ENCODE results near the gene SET. TPM values are rescaled to one million over a fixed set of nuclear protein-coding genes. Genes with fewer than 3 reads are reported as not detected.
A peak's percentile ranks its signal among the peaks of the same experiment; 100 is the strongest.
"Not testable (repeated sequence)": the region's sequence is repeated elsewhere in the genome, so short reads cannot be mapped to it uniquely, and the experiment has no call there.

The SET gene
- total RNA-seq, 4 donors from 2014 or later = 173 to 217 (median 202) TPM

DNA sequence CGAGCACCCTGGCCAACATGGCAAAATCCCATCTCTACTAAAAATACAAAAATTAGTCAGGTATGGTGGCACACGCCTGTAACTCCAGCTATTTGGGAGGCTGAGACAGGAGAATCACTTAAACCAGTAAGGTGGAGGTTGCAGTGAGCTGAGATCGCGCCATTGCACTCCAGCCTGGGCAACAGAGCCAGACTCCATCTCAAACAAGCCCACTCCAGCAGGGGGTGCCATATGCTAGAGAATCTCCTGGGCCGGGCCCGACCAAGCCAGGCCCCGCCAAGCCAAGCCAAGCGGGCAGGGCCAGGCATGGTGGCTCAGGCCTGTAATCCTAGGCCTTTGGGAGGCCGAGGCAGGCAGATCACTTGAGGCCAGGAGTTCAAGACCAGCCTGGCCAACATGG lies 40.8 kb upstream of the SET start:
- WGBS, 2 donors = 96 to 97% methylated on average over 9 of the region's 9 CpGs
- H3K36me3 ChIP-seq; H3K9me3 ChIP-seq; H3K4me1 ChIP-seq; H3K27me3 ChIP-seq; H3K4me3 ChIP-seq (replicated peaks in 1 of 3); intact Hi-C loops (cut with DNase I); H3K27ac ChIP-seq: not testable (repeated sequence)
- TF ChIP-seq, protein P1, sequence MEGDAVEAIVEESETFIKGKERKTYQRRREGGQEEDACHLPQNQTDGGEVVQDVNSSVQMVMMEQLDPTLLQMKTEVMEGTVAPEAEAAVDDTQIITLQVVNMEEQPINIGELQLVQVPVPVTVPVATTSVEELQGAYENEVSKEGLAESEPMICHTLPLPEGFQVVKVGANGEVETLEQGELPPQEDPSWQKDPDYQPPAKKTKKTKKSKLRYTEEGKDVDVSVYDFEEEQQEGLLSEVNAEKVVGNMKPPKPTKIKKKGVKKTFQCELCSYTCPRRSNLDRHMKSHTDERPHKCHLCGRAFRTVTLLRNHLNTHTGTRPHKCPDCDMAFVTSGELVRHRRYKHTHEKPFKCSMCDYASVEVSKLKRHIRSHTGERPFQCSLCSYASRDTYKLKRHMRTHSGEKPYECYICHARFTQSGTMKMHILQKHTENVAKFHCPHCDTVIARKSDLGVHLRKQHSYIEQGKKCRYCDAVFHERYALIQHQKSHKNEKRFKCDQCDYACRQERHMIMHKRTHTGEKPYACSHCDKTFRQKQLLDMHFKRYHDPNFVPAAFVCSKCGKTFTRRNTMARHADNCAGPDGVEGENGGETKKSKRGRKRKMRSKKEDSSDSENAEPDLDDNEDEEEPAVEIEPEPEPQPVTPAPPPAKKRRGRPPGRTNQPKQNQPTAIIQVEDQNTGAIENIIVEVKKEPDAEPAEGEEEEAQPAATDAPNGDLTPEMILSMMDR (IDR thresholded peaks at IDR 0.05) = peak in 2 of 6 experiments; percentile 16 to 20
- DNase-seq = peak in 1 of 2 donors; percentile 25

DNA sequence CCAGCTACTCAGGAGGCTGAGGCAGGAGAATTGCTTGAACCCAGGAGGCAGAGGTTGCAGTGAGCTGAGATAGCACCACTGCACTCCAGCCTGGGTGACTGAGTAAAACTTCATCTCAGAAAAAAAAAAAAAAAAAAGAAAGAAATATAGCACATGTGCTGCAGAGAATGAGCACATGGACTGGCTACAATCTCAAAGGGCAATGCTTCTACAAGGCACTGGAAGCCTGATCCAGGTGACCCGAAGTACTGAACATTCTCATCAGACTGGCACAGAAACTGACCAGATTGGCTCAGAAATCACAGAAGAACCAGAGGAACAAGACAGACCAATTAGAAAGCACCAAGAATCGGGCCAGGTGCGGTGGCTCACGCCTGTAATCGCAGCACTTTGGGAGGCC lies 37.2 kb upstream of the SET start:
- Histone ChIP-seq H3K4me3 (replicated peaks in 1 of 3) (no peak overlapping the region), H3K4me1 (peaks cover 4 to 11% of the 10 kb centered on the region in 2 donors), H3K27me3 (no peaks in the 10 kb centered on the region), H3K27ac (no peak overlapping the region), H3K9me3 (no peaks in the 10 kb centered on the region), H3K36me3 (no peaks in the 10 kb centered on the region)
- WGBS, 2 donors = 95 to 99% methylated on average over 5 of the region's 5 CpGs
- DNase-seq = no peak
- intact Hi-C loops (cut with DNase I) = no loop called here
- TF ChIP-seq, protein P1 (IDR thresholded peaks at IDR 0.05) = no peak
- no peak for TF ChIP-seq POLR2A (IDR thresholded peaks at IDR 0.05)

DNA sequence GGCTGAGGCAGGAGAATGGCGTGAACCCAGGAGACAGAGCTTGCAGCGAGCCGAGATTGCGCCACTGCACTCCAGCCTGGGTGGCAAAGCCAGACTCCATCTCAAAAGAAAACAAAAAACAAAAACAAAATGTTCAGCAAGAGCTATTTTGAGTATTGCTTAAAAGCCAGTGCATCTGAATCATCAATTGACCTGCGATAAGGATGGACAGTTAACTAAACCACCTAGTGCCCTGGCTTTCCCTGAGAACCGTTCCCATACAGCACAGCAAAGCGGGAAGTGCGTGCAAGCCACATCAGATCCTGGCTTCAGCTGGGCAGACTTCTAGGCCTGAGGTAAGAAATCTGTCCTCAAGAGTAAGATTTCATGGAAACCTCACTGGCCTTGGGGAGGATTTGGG lies 35.1 kb upstream of the SET start:
- intact Hi-C loops (cut with DNase I) = no loop called here
- H3K36me3 ChIP-seq = no peaks in the 10 kb centered on the region
- WGBS, 2 donors = 95 to 96% methylated on average over 8 of the region's 8 CpGs
- no peak for DNase-seq
- peaks cover 4 to 11% of the 10 kb centered on the region in 2 donors for H3K4me1 ChIP-seq
- TF ChIP-seq, protein P1 (IDR thresholded peaks at IDR 0.05) = no peak
- TF ChIP-seq POLR2A (IDR thresholded peaks at IDR 0.05) = no peak
- H3K9me3 ChIP-seq = no peaks in the 10 kb centered on the region
- H3K4me3 ChIP-seq (replicated peaks in 1 of 3) = no peak overlapping the region
- H3K27me3 ChIP-seq = no peaks in the 10 kb centered on the region
- no peak overlapping the region for H3K27ac ChIP-seq

DNA sequence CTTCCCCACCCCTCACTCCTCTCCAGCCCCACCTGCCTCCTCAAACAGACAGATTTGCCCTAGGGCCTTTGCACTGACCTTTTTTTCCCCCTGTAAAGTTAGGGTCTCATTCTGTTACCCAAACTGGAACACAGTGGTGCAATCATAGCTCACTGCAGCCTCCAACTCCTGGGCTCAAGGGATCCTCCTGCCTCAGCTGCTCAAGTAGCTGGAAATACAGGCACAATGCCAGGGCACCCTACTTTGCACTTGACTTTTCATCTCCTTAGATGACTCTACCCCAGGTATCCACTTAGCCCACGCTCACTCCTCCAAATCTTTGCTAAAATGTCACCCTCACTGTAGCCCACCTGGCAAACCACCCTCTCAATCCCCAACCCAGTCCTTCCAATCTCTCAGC lies 34.5 kb upstream of the SET start:
- no peaks in the 10 kb centered on the region for H3K27me3 ChIP-seq
- TF ChIP-seq, protein P1 (IDR thresholded peaks at IDR 0.05) = no peak
- no peak for TF ChIP-seq POLR2A (IDR thresholded peaks at IDR 0.05)
- H3K4me3 ChIP-seq (replicated peaks in 1 of 3) = no peak overlapping the region
- WGBS, 2 donors = 54 to 78% methylated on average over 1 of the region's 1 CpG
- peak; percentile 62 to 72 for DNase-seq
- H3K9me3 ChIP-seq = no peaks in the 10 kb centered on the region
- H3K4me1 ChIP-seq = peaks cover 4 to 11% of the 10 kb centered on the region in 2 donors
- intact Hi-C loops (cut with DNase I) = no loop called here
- no peaks in the 10 kb centered on the region for H3K36me3 ChIP-seq
- no peak overlapping the region for H3K27ac ChIP-seq

DNA sequence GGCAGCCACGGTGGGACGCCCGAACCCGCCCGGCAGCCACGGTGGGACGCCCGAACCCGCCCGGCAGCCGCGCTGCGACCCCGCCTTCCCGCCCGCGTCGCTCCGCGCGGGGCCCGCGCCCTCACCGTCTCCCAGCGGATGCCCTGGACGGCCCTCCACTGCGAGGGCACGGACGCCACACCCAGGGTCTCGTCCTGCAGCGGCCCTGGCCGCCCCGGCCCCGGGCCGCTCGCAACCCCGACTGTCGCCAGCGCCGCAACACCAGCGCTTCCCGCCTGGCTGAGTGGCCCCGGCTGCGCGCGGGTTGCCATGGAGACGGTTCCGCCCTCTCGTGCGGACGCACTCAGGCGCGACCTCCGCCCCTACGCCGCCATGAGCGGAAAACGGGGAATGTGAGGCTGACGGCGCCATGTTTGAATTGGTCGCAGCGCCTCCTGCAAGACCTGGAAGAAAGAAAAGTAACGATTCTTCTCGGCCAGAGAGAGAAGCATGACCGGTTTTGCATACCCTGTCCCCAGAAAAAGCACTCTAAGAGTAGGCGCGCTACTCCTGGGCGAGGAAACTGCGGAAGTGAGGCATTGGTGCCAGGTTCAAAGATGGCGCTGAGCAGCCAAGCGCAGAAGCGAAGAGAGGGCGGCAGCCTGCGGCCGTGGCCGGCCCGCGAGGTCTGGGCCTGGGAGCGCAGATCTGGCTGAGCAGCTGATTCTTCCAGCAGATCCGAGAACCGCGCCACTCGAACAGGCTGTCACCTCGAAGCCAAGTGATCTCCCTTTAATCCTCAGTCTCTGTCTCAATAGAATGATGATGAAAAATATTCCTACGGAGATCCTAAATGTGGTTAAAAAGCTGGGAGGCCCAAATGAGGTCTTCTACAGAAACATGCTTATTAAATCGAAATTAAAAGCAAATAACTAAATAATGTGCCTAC lies 32.3 kb upstream of the SET start, which contains the start of gene DYNC2I2:
DYNC2I2 (minus strand) TSS at position 432 of the 928 bp plus-strand sequence; CDS start at position 311, 121 bp downstream.
- Histone ChIP-seq H3K36me3 (no peaks in the 10 kb centered on the region), H3K4me1 (peaks cover 4 to 11% of the 10 kb centered on the region in 2 donors), H3K9me3 (no peaks in the 10 kb centered on the region), H3K27me3 (no peaks in the 10 kb centered on the region), H3K4me3 (replicated peaks in 1 of 3) (peak within 1 kb of the TSS; percentile 64 to 86 (median 69)), H3K27ac (peak within 1 kb of the TSS; percentile 98 to 99 (median 99))
- intact Hi-C loops (cut with DNase I) = no loop called here
- DNase-seq = peak; percentile 84 to 85
- 1 to 2% methylated on average over 25 to 32 of the region's 86 CpGs for WGBS, 2 donors
- peak in 1 of 2 donors; percentile 54 for TF ChIP-seq POLR2A (IDR thresholded peaks at IDR 0.05)
- TF ChIP-seq, protein P1 (IDR thresholded peaks at IDR 0.05) = no peak
